Cardiac fibroblast (primary cell): ENCODE results near the gene SLC25A25.
"Not testable (repeated sequence)": the region's sequence is repeated elsewhere in the genome, so short reads cannot be mapped to it uniquely, and the experiment has no call there.

ENCODE experiments used
- DNase-seq, 2 donors: peaks; one replicate each; pipeline versions ENCODE4 v3.0.0 to v3.0.0-alpha.2; 2010; ENCODE audit warnings: low read depth in 2 of 2
- H3K4me3 ChIP-seq, 2 donors: replicated peaks in 1 of 2; 1 replicate in 1 of 2; 2 replicates in 1 of 2; pipeline ENCODE4 v1.5.1; 2011; ENCODE audit warnings: low read depth in 2 of 2, low read length in 2 of 2, mild to moderate bottlenecking in 2 of 2, moderate library complexity in 1 of 2
- CTCF ChIP-seq: IDR thresholded peaks from one replicate; pipeline ENCODE4 v1.5.1; 2011; ENCODE audit warnings: low read depth, mild to moderate bottlenecking, low read length, inconsistent platforms

SLC25A25 gene

GRCh38 chr9:128026255-128026772 lies 41.7 kb upstream of the SLC25A25 start:
- no peak overlapping the region for H3K4me3 ChIP-seq
- DNase-seq, result no peak
- TF ChIP-seq CTCF, result no peak

GRCh38 chr9:128026773-128027541 lies 41.1 kb upstream of the SLC25A25 start:
- peak; percentile 73 to 77 for DNase-seq
- H3K4me3 ChIP-seq, result no peak overlapping the region
- TF ChIP-seq CTCF, result no peak

- TF ChIP-seq CTCF, result no peak
- H3K4me3 ChIP-seq, result no peak overlapping the region
- no peak for DNase-seq
Measured at GRCh38 chr9:128027705-128028104, 40.3 kb upstream of the SLC25A25 start.

GRCh38 chr9:128033609-128034008 lies 34.4 kb upstream of the SLC25A25 start:
- TF ChIP-seq CTCF, result no peak
- no peak for DNase-seq
- no peak overlapping the region for H3K4me3 ChIP-seq

GRCh38 chr9:128034821-128035652 lies 33.0 kb upstream of the SLC25A25 start:
- DNase-seq, result peak; percentile 90 to 91
- TF ChIP-seq CTCF, result peak; percentile 75
- no peak overlapping the region for H3K4me3 ChIP-seq

- H3K4me3 ChIP-seq, DNase-seq: not testable (repeated sequence)
Measured at GRCh38 chr9:128036522-128036921, 31.5 kb upstream of the SLC25A25 start.

GRCh38 chr9:128040783-128041182 lies 27.2 kb upstream of the SLC25A25 start:
- not testable (repeated sequence) for H3K4me3 ChIP-seq, DNase-seq
